PC-9 (cell line): ENCODE data around the gene IGFBP2.

ENCODE experiments used
- EZH2 ChIP-seq: fragments of 200-600 bp; sonication (generic); IDR thresholded peaks from 2 replicates; pipeline ENCODE4 v1.8.0; 2017; ENCODE audit warnings: antibody characterized with exemption, low read depth
- TF ChIP-seq, protein P1 (sequence below): fragments of 200-600 bp; sonication (generic); conservative IDR thresholded peaks from 2 replicates; pipeline ENCODE4 v1.6.1; 2017; ENCODE audit warnings: mixed run types, antibody characterized with exemption, mild to moderate bottlenecking, moderate library complexity

DNA sequence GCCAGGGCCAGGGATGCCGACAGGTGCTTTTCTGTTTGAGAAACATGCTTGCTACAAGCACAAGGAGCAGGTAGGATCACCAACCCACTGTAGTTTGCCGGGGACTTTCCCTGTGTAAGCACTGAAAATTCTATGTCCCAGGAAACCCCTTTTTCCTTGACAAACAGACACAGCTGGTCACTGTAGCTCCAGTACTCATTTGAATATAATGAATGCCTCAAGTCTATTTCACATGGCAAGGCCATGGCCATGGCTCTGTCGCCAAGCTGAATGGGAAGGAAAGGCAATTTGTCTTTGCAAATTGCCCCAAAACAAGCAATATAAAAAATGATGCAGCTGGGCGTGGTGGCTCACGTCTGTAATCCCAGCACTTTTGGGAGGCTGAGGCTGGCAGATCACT lies 49.6 kb upstream of the IGFBP2 start:
- TF ChIP-seq, protein P1, sequence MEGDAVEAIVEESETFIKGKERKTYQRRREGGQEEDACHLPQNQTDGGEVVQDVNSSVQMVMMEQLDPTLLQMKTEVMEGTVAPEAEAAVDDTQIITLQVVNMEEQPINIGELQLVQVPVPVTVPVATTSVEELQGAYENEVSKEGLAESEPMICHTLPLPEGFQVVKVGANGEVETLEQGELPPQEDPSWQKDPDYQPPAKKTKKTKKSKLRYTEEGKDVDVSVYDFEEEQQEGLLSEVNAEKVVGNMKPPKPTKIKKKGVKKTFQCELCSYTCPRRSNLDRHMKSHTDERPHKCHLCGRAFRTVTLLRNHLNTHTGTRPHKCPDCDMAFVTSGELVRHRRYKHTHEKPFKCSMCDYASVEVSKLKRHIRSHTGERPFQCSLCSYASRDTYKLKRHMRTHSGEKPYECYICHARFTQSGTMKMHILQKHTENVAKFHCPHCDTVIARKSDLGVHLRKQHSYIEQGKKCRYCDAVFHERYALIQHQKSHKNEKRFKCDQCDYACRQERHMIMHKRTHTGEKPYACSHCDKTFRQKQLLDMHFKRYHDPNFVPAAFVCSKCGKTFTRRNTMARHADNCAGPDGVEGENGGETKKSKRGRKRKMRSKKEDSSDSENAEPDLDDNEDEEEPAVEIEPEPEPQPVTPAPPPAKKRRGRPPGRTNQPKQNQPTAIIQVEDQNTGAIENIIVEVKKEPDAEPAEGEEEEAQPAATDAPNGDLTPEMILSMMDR, result no peak
- no peak for TF ChIP-seq EZH2
